Spleen (tissue), 7 donors: ENCODE measurements around the gene GLTP.

ENCODE experiments used
- CTCF ChIP-seq, 11 experiments: fragments of 200-600 bp in 7 of 11; fragments of 450-650 bp in 4 of 11; sonication (generic) in 4 of 11; IDR thresholded peaks in 8 of 11; conservative IDR thresholded peaks in 3 of 11; 1 replicate in 7 of 11; 2 replicates in 4 of 11; pipeline versions ENCODE4 v1.4.0 to v1.8.0; 2016 to 2021; ENCODE audit warnings: antibody characterized with exemption in 11 of 11, inconsistent platforms in 4 of 11, mild to moderate bottlenecking in 1 of 11
- POLR2AphosphoS5 ChIP-seq, 3 donors: sonication (generic); formaldehyde crosslinking; IDR thresholded peaks; one replicate each; pipeline ENCODE4 v1.5.1; 2017; ENCODE audit warnings: antibody characterized with exemption in 3 of 3
- donor health status: DM: no; HTN: no; CAD: no; lungs with moderate emphysema.
- donor health status: DM: no; HTN: no; CAD: no.
- donor health status: DM: no; HTN: no; CAD: no.

GRCh38 chr12:109894939-109895338 is 14.6 kb upstream of the GLTP start:
- no peak for TF ChIP-seq CTCF (IDR thresholded peaks at IDR 0.05 in 8 of 11, conservative IDR thresholded peaks at IDR 0.05 in 3 of 11)
- no peak for TF ChIP-seq POLR2AphosphoS5 (IDR thresholded peaks at IDR 0.05)
